ENCODE data around the gene CITED2. TPM values are rescaled to one million over a fixed set of nuclear protein-coding genes. Genes with fewer than 3 reads are reported as not detected.

The CITED2 gene
- total RNA-seq, 2 donors from 2014 or later, result 75.0 to 109 TPM

DNA sequence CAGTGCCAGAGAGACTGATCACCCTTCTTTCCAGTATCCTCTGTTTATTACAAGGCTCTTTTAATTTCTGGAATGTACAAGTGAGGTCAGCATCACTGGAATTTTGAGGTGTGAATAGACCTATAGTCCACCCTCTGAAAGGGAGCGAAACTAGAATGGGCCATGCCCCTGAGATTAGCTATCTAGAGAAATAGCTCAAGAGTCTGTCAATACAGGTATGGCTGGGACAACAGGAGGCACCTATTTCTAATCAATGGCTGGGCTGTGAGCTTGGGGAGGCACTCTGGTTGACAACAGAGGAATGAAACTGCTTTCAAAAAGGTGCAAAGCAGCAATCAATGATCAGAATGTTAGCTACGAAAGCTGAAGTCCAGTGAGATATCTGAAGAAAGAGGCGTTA is 17.3 kb upstream of the CITED2 start:
- intact Hi-C loops (cut with DNase I, micrococcal nuclease), result no loop called here
- ATAC-seq, result no peak

DNA sequence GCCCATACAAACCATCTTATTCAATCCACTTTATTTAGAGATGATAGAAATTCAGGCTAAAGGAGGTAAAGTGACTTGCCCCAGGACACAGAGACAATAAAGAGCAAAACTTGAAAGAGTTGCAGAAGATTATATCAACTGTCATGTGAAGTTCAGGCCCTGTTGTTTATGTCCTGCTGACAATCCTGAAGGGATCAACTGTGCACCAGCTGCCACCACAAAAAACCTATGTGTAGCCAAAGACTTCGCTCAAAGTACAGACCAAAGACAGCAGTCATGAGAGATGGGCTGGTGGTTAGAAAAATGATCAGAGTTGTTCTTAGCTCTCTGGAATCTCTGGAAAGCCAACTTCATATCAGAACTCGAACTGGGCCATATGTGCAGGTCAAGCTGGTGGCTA is 16.0 kb upstream of the CITED2 start:
- no peak for DNase-seq
- intact Hi-C loops (cut with DNase I, micrococcal nuclease), result no loop called here
- no peak for ATAC-seq

More for the DNA sequence above, 17.3 kb upstream of the CITED2 start:
- DNase-seq, result no peak

DNA sequence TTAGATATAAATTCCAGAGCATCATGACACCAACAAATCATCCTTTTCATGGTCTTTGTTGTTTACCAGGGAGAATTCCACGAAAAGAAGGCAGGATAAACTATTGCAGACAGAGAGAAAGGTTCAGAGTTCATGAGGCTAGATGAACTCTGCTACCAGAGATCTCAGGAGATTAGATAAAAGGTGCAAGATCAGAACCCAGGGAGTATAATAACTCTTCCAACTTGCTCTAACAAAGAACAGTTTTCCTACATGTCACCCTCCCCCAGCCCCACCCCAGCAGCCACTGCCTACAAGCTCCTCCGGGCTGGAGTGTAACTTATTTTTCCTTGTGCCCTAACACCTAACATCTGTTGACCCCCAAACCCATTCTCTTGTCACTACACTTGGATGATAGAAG is 13.9 kb upstream of the CITED2 start:
- peak; percentile 72 for ATAC-seq
- DNase-seq, result no peak
- intact Hi-C loops (cut with DNase I, micrococcal nuclease), result no loop called here

DNA sequence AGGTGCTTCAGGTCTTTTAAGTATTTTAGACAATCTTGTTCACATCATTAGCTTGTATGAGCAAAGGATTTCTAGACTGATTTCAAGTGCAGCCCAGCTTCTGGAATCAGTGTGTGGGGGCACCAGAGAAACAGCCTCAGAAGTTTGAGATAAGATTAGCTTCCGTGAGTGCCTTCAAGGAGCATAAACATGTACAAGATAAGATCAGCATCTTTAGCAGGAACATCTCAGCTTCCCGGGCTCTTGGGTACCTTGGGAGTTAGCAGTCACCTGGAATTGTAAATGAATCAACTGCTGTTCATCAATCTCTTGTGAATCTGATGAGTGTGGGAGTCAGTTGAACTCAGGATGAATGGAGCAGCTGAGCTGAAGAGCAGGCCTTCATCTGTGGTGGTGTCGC is 12.0 kb upstream of the CITED2 start:
- ATAC-seq, result no peak
- intact Hi-C loops (cut with DNase I, micrococcal nuclease), result no loop called here
- DNase-seq, result no peak

DNA sequence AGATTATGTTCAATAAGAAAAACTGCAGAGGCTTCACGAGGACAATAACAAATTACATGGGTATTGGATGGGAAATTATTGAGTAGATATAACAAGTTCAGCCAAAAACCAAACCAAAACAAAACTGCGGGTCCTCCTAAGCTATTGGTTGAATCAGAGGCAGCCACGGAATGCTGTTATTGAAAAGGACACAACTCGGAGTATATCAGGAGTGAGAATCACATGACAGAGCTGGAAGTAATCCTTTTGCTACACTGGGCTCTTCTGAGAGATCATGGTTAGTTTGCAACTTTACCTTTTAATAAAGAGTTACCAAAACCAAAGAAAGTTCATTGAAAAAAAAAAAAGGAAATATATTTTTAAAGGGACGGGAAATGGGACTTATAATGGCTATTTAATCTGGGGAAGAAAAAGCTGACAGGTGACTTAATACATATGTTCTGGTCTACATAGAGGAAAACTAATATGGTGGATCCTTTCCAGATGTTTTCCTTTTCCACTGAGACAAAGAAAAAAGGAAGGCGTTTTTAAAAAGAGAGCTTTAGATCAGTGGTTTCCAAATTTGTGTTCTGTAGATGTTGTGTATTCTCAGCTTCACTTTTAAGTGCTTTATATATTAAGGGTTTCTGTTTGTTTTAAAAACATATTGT is 6.9 kb upstream of the CITED2 start:
- no peak for DNase-seq
- no peak for ATAC-seq
- intact Hi-C loops (cut with DNase I, micrococcal nuclease), result no loop called here

DNA sequence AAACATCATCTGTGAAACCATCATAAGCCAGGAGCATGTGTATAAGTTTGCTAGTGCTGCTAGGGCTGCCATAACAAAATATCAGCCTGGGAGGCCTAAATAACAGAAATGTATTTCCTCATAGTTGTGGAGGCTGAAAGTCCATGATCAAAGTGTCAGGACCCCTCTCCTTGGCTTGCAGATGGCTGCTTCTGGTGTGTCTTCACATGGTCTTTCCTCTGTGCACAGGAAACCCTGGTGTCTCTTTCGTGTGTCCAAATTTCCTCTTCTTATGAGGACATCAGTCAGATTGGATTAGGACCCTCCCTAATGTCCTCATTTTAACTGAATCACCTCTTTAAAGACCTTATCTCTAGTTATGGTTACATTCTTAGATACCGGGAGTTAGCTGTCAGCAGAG is 6.2 kb upstream of the CITED2 start:
- intact Hi-C loops (cut with DNase I, micrococcal nuclease), result no loop called here
- DNase-seq, result no peak

DNA sequence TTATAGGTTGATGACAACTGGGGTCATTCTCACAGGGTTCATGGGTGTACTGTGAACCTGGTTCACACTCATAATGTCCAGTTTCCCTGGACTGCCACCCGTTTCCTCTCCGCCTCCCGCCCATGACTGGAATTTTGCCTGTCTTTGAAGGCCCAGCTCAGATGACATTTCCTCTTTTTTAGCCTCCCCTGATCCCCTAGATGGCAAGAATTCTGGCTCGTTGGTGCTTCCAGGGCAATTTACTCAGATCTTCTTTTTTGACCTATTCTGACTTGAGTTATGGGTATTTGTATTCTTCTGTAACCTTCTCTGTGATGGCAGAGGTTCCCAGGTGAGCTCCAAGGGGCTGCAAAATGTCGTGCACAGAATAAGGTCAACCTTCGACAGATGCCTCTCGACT is 5.7 kb upstream of the CITED2 start:
- ATAC-seq (no peak), DNase-seq (no peak)
- intact Hi-C loops (cut with DNase I, micrococcal nuclease), result no loop called here

More for the DNA sequence above, 6.2 kb upstream of the CITED2 start:
- ATAC-seq, result no peak

DNA sequence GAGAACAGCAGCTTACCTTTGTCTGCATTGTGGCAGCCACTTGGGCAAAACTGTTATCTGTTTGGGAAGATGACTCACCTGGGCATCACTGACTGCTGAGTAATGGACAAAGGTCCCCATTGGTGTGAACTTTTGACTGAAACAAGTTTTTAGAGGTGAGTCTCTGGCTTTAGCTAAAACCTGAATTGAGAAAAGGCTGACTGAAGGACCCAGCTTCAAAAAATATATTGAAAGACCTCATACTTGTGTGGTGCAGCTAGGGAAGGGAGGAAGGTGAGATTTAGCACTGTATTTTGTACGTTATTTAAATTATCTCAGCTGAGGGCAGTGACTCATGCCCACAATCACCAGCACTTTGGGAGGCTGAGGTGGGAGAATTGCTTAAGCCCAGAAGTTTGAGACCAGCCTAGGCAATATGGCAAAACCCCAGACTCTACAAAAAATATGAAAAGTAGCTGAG is 4.5 kb upstream of the CITED2 start:
- DNase-seq, result no peak
- no peak for ATAC-seq
- intact Hi-C loops (cut with DNase I, micrococcal nuclease), result loop anchor here in 1 of 2 donors (10.0 kb wide), 2 partner anchors 216 to 476 kb away; no protein-coding TSS in a partner anchor

DNA sequence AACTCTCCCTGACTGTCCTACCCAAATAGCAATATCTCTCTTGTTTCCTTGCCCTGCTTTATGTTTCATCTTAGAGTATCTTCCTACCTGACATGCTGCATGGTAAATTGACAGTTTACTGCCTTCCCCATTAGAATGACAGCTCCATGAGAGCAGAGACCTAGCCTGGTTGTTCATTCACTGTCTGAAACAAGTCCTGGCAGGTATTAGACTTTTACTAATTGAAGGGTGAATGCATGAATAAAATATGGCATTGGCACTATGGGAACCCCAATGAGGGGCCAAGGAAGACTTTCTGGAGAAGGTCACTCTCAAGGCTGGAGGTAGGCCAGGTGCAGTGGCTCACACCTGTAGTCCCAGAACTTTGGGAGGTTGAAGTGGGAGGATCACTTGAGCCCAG is 3.8 kb upstream of the CITED2 start:
- no peak for ATAC-seq

DNA sequence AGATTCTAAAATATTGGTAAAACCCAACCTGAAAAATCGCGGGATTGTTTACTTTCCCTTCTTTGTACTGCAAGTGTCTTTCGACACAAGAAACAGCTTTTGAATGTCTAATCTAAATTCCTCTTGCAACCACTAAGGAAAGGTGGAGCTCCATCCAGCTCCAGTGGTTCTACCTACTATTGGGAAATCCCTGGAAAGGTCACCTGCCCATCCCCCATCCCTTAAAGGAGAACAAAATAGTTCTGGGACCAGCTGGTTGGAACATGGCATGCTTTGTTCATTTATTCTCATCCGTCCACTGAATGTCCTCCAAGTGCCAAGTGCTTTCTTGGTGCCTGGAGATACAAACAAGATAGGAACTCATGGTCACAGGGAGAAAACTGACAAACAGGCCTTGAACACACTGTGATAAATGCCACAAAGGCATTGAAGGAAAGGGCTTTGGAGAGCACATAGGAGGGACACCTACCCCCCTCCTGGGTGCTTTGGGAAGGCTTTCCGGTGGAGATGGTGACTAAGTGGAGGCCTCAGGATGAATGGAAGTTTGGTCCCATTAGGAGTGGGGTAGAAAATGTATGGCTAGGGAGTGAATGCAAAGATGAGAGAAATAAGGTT is 2.3 kb upstream of the CITED2 start:
- intact Hi-C loops (cut with DNase I, micrococcal nuclease), result loop anchor here in 1 of 2 donors (10.0 kb wide), 2 partner anchors 218 to 478 kb away; no protein-coding TSS in a partner anchor
- peak; percentile 12 for ATAC-seq
- DNase-seq, result peak; percentile 56 to 68

More for the DNA sequence above, 3.8 kb upstream of the CITED2 start:
- intact Hi-C loops (cut with DNase I, micrococcal nuclease), result loop anchor here in 1 of 2 donors (10.0 kb wide), 2 partner anchors 217 to 477 kb away; no protein-coding TSS in a partner anchor
- DNase-seq, result no peak

DNA sequence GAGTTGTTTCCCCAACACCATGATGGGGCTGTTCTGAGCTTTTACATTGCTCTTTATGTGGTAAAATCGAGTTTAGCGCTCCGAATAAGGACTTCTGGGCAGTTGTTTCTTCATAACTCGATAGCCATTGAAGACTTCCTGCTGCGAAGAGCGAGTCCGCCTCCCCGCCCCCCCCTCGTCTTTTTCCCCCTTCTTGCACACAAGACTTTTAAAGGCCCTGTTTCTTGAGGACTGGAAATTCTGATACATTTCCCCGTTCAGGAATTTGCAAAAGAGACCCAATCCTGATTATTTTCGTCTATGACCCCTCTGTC is 1.5 kb upstream of the CITED2 start:
- intact Hi-C loops (cut with DNase I, micrococcal nuclease), result loop anchor here in 1 of 2 donors (10.0 kb wide), 2 partner anchors 219 to 479 kb away; no protein-coding TSS in a partner anchor
- no peak for ATAC-seq
- DNase-seq, result peak in 1 of 2 donors; percentile 67

DNA sequence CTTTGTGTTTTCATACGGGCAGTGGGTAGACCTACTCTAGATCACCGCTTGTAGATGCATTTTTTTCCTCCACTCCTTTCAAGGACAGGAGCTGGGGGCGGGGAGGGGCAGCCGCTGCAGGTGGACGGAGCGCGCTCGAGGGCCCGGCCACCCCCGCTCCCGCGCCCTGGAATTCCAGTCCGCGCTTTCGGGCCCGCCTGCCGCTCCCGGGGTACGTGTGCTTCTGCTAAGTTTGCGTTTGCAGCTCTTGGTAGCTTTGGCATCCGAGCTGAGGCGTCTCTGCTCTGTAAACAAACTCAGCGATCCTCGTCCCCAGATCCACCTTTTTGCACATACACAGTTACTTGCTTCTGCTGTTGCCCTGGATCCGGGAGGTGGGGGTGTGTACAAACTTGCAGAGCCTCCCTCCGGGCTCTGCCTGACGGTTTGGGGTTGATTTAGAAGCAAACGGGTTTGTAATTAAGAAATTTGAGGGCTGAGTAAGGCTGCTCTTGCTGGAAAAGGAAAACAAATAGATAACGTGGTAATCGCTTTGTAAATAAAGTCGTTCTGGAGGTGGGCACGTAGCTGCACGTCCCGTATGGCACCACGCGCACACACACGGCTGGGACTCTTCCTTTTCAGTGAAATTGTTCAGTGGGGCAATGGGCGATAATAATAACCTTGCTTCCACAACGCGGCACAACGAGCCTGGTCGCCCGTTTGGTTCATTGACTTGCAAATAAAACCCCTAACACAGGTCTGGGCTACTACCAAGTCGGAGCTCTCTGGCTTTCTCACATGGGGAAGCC is 973 bp upstream of the CITED2 start:
- peak; percentile 76 for ATAC-seq
- intact Hi-C loops (cut with DNase I, micrococcal nuclease), result loop anchor here in 1 of 2 donors (10.0 kb wide), 2 partner anchors 219 to 479 kb away; no protein-coding TSS in a partner anchor
- DNase-seq, result peak; percentile 92 to 96

DNA sequence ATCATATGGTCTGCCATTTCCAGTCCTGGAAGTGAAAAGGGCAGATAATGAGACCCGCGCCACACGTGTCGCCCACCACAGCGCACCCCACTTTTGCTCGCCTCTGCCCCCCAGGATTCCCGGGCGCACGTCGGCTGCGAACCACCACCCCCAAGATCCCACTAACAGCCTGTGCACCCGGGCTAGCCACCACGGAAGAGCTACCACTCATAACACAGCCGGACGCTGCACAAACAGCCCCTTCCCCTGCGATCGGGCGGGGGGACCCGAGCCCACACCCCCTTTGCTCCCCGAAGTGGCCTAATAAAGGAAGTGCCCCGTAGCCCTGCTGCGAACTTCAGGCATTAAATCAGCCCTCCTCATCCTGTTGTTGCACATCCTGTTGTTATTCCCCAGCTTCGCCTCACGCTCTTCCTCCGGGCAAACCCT is 506 bp downstream of the CITED2 start:
- ATAC-seq (peak; percentile 28), DNase-seq (no peak)
- intact Hi-C loops (cut with DNase I, micrococcal nuclease), result loop anchor here in 1 of 2 donors (10.0 kb wide), 2 partner anchors 221 to 481 kb away; no protein-coding TSS in a partner anchor

DNA sequence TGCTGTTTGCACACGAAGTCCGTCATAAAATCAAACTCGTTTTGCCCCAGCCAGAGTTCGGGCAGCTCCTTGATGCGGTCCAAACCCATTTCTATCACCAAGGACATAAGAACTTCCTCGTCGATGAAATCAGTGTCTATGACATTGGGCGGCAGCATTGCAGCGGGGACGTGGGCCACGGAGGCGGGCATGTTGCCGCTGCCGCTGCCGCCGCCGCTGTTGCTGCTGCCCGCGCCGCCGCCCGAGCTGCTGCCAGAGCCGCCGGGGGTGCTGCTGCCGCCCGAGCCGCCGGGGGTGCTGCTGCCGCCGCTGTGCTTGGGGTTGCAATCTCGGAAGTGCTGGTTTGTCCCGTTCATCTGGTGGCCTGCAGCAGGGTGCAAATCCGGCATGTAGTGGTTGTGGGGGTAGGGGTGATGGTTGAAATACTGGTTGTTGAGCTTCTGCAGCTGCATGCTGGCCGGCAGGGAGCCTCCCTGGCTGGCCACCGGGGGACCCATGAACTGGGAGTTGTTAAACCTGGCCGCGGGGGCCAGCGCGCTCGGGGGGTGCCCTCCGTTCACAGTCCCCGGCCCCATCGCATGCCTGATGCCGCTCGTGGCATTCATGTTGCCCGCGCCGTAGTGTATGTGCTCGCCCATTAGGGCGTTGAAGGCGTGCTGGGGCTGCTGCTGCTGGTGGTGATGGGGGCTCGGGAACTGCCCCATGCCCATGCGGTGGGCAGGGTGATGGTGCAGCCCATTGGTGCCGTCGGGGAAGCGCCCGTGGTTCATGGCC is 1.1 kb downstream of the CITED2 start:
- ATAC-seq, result peak; percentile 11

DNA sequence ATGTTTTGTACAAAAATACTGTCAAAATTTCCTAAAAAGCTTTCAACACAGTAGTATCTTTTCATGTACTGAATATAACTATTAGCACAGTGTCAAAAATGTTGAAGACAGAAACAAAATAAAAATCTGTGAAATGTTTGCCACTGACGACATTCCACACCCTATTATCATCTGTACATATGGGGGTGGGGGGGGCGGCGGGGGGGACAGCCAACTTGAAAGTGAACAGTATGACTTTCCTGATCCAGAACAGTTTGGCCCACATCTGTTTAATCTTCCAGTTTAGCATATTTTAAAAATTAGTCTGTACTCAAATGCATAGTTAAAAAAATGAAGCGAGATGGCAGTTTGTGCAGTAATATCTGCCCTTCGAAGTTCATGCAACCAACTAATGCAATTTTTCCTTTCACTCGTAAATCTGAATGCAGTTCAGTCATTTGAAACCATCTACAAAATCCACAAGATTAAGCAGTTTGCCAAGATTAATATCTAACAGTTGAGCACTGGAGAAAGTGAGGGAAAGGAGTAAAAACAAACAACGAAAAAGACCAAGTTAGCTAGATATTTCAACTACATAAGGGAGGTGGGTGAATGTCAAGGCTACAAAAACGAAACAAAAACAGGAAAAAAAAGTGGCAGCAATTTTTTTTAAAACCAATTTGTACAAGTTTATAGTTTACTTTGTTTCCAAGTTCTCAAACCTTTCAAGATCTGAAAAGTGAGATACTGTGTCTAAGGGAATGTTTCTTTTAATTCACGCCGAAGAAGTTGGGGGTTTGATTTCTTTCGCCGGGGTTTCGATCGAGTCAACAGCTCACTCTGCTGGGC is 1.9 kb downstream of the CITED2 start:
- intact Hi-C loops (cut with DNase I, micrococcal nuclease), result loop anchor here in 1 of 2 donors (10.0 kb wide), 2 partner anchors 222 to 482 kb away; no protein-coding TSS in a partner anchor
- ATAC-seq (no peak), DNase-seq (no peak)

More for the DNA sequence above, 1.1 kb downstream of the CITED2 start:
- DNase-seq, result peak; percentile 59 to 77
- intact Hi-C loops (cut with DNase I, micrococcal nuclease), result loop anchor here in 1 of 2 donors (10.0 kb wide), 2 partner anchors 221 to 481 kb away; no protein-coding TSS in a partner anchor

DNA sequence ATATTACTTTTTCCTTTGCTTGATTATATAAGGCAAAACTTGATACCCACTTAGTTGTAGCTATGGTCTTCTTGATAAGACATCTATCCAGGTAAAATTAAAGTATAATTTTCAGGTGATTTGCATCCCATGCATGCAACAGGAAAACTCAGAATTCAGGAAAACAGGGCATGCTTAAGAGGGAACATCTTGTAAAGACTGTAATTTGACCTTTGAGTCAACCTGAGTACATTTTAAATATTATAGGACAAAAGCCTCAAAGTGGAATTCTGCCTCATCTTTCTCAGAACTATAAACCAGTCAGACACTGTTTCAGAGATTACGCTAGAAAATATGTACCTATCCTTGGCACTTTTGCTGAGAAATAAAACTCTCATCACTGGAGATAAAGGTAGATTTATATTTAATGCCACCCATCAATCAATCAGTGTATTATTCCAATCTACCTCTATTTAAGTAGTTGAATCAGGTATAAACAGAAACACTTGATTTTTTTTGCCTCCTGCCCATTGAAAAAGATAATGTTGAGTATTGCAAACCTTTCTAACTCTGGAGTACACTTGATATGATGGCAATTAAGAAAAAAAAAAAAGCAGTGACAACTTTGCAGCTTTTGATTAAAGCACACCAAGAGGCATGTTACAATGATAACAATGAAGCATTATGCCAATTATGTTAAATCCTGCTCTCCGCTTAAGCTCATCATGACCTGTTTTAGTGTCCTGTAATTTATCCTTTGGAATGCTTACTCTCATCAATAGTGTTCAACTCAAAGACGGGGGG is 2.8 kb downstream of the CITED2 start:
- intact Hi-C loops (cut with DNase I, micrococcal nuclease), result loop anchor here in 1 of 2 donors (10.0 kb wide), 2 partner anchors 223 to 483 kb away; no protein-coding TSS in a partner anchor
- no peak for ATAC-seq
- DNase-seq, result no peak

DNA sequence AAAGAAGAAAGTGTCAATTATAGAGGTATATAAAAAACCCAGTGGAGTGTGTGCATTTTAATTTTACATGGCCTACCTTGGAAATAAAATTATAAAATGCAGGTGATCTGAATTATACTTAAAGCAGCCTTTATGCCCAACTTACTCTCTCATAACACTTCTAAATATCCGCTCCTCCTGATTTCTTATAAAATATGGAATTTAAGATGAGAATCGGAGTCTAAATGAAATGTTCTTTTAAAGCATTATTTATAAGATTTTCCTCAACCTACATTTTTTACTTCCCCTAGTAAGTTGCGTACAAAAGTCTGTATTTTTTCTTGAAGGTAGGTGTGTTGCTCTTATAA is 3.5 kb downstream of the CITED2 start:
- no peak for DNase-seq
- ATAC-seq, result no peak
- intact Hi-C loops (cut with DNase I, micrococcal nuclease), result loop anchor here in 1 of 2 donors (10.0 kb wide), 2 partner anchors 224 to 484 kb away; no protein-coding TSS in a partner anchor

Measured in left colon (tissue), 2 donors.